OCI-LY3 (cell line): ENCODE data around the gene EML3.

Experiments used
- CTCF ChIP-seq: fragments of 200-600, 300-600 bp; sonication (generic); IDR thresholded peaks from 2 replicates; pipeline ENCODE4 v1.5.1; 2014; ENCODE audit warnings: antibody characterized with exemption, low read length, low read depth
- EZH2phosphoT487 ChIP-seq: fragments of 200-600 bp; shearing (Covaris generic); IDR thresholded peaks from 2 replicates; pipeline ENCODE4 v1.6.1; 2018; ENCODE audit warnings: antibody characterized with exemption, mixed run types, low read depth

GRCh38 chr11:62627713-62628112, 15.1 kb upstream of the EML3 start:
- TF ChIP-seq CTCF (no peak), EZH2phosphoT487 (no peak)
